ENCODE measurements around the gene HK1. TPM values are rescaled to one million over a fixed set of nuclear protein-coding genes. Genes with fewer than 3 reads are reported as not detected.
"Not testable (repeated sequence)": the region's sequence is repeated elsewhere in the genome, so short reads cannot be mapped to it uniquely, and the experiment has no call there.

HK1 gene
- total RNA-seq, 1 donor from 2014 or later, result 88.8 TPM

- no peak for DNase-seq (ENCODE audit: low read depth, low spot score)
- H3K36me3 Mint-ChIP-seq (ENCODE audit: low read depth), result no peaks in the 10 kb centered on the region
- H3K9me3 Mint-ChIP-seq, result peaks cover 3% of the 10 kb centered on the region
- H3K4me1 Mint-ChIP-seq, result peaks cover 12% of the 10 kb centered on the region
- H3K27me3 Mint-ChIP-seq (ENCODE audit: low read depth), result peaks cover 11% of the 10 kb centered on the region
- TF ChIP-seq, protein P1, sequence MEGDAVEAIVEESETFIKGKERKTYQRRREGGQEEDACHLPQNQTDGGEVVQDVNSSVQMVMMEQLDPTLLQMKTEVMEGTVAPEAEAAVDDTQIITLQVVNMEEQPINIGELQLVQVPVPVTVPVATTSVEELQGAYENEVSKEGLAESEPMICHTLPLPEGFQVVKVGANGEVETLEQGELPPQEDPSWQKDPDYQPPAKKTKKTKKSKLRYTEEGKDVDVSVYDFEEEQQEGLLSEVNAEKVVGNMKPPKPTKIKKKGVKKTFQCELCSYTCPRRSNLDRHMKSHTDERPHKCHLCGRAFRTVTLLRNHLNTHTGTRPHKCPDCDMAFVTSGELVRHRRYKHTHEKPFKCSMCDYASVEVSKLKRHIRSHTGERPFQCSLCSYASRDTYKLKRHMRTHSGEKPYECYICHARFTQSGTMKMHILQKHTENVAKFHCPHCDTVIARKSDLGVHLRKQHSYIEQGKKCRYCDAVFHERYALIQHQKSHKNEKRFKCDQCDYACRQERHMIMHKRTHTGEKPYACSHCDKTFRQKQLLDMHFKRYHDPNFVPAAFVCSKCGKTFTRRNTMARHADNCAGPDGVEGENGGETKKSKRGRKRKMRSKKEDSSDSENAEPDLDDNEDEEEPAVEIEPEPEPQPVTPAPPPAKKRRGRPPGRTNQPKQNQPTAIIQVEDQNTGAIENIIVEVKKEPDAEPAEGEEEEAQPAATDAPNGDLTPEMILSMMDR (conservative IDR thresholded peaks at IDR 0.05), result no peak
- H3K4me3 Mint-ChIP-seq, result no peak overlapping the region
- no peak overlapping the region for H3K27ac Mint-ChIP-seq (ENCODE audit: unreplicated experiment)
These were observed 1.8 kb upstream of the HK1 start for GRCh38 chr10:69276503-69276902.

DNA sequence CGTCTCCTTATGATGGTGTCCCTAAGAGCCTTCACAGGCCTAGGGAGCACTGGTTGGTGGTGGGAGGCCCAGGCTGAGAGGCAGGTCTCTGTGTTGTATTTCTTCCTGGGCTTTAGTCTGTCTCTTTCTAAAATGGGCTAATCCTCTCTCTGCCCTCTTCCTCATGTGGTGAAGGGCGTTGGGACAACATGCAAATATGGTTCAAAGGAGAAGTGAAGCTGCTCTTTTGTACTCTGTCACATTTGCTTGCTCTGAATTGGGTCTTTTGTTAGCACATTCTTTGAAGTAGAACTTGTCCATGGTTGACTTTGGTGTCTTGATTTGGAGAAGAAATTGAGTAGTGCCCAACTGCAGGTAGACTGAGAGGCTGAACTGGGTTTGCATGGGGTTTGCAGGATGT is 814 bp downstream of the HK1 start:
- Mint-ChIP-seq H3K27ac (ENCODE audit: unreplicated experiment) (no peak overlapping the region), H3K4me1 (peaks cover 14% of the 10 kb centered on the region), H3K36me3 (ENCODE audit: low read depth) (no peaks in the 10 kb centered on the region), H3K9me3 (peaks cover 3% of the 10 kb centered on the region), H3K27me3 (ENCODE audit: low read depth) (peaks cover 22% of the 10 kb centered on the region), H3K4me3 (no peak overlapping the region)
- DNase-seq (ENCODE audit: low read depth, low spot score), result no peak
- TF ChIP-seq, protein P1 (conservative IDR thresholded peaks at IDR 0.05), result no peak

GRCh38 chr10:69281507-69282413 is 3.5 kb downstream of the HK1 start:
- H3K27me3 Mint-ChIP-seq (ENCODE audit: low read depth), result peaks cover 27% of the 10 kb centered on the region
- TF ChIP-seq, protein P1 (conservative IDR thresholded peaks at IDR 0.05), result no peak
- H3K4me1 Mint-ChIP-seq, result peaks cover 25% of the 10 kb centered on the region

GRCh38 chr10:69284402-69284801 is 6.1 kb downstream of the HK1 start:
- not testable (repeated sequence) for DNase-seq (ENCODE audit: low read depth, low spot score); H3K36me3 Mint-ChIP-seq (ENCODE audit: low read depth); H3K4me3 Mint-ChIP-seq; H3K9me3 Mint-ChIP-seq; H3K27ac Mint-ChIP-seq (ENCODE audit: unreplicated experiment)
- Mint-ChIP-seq H3K27me3 (ENCODE audit: low read depth) (peaks cover 35% of the 10 kb centered on the region), H3K4me1 (peaks cover 25% of the 10 kb centered on the region)

More at GRCh38 chr10:69281507-69282413, 3.5 kb downstream of the HK1 start:
- no peak overlapping the region for H3K27ac Mint-ChIP-seq (ENCODE audit: unreplicated experiment)
- peaks cover 3% of the 10 kb centered on the region for H3K9me3 Mint-ChIP-seq
- no peaks in the 10 kb centered on the region for H3K36me3 Mint-ChIP-seq (ENCODE audit: low read depth)
- H3K4me3 Mint-ChIP-seq, result no peak overlapping the region
- DNase-seq (ENCODE audit: low read depth, low spot score), result no peak

GRCh38 chr10:69285699-69286098 is 7.4 kb downstream of the HK1 start:
- Mint-ChIP-seq H3K9me3 (peaks cover 3% of the 10 kb centered on the region), H3K27me3 (ENCODE audit: low read depth) (peaks cover 35% of the 10 kb centered on the region), H3K4me3 (no peak overlapping the region), H3K4me1 (peaks cover 24% of the 10 kb centered on the region), H3K36me3 (ENCODE audit: low read depth) (no peaks in the 10 kb centered on the region), H3K27ac (ENCODE audit: unreplicated experiment) (no peak overlapping the region)
- TF ChIP-seq, protein P1 (conservative IDR thresholded peaks at IDR 0.05), result no peak
- no peak for DNase-seq (ENCODE audit: low read depth, low spot score)

- no peak overlapping the region for H3K4me3 Mint-ChIP-seq
- no peak overlapping the region for H3K27ac Mint-ChIP-seq (ENCODE audit: unreplicated experiment)
- peaks cover 24% of the 10 kb centered on the region for H3K4me1 Mint-ChIP-seq
- TF ChIP-seq, protein P1 (conservative IDR thresholded peaks at IDR 0.05), result no peak
- H3K36me3 Mint-ChIP-seq (ENCODE audit: low read depth), result no peaks in the 10 kb centered on the region
- no peaks in the 10 kb centered on the region for H3K9me3 Mint-ChIP-seq
- H3K27me3 Mint-ChIP-seq (ENCODE audit: low read depth), result peaks cover 35% of the 10 kb centered on the region
- DNase-seq (ENCODE audit: low read depth, low spot score), result no peak
These were observed 8.9 kb downstream of the HK1 start for GRCh38 chr10:69287181-69287580.

Data from neural crest cell (in vitro differentiated cells).